Stomach (tissue), 9 donors: ENCODE data around the gene ARHGAP15. TPM values are rescaled to one million over a fixed set of nuclear protein-coding genes. Genes with fewer than 3 reads are reported as not detected.

Experiments used
- DNase-seq, 2 donors: peaks; one replicate each; pipeline versions ENCODE4 v3.0.0 to v3.0.0-alpha.2; 2013 to 2019
- H3K27ac ChIP-seq, 5 donors: fragments of 200-600 bp in 4 of 5; sonication (generic) in 4 of 5; one replicate each; pipeline ENCODE4 v1.5.1; 2013 to 2019; ENCODE audit warnings: mild to moderate bottlenecking in 1 of 5, moderate library complexity in 1 of 5
- H3K27me3 ChIP-seq, 3 donors: fragments of 200-600 bp; sonication (generic); one replicate each; pipeline ENCODE4 v1.5.1; 2017 to 2019; ENCODE audit warnings: mixed run types in 1 of 3
- H3K36me3 ChIP-seq, 4 donors: fragments of 200-600 bp; sonication (generic); 1 replicate in 3 of 4; 2 replicates in 1 of 4; pipeline ENCODE4 v1.5.1; 2016 to 2019
- H3K4me1 ChIP-seq, 4 donors: fragments of 200-600 bp; sonication (generic); one replicate each; pipeline ENCODE4 v1.5.1; 2016 to 2019
- H3K4me3 ChIP-seq, 4 donors: fragments of 200-600 bp; sonication (generic) in 3 of 4; one replicate each; pipeline ENCODE4 v1.5.1; 2016 to 2019; ENCODE audit warnings: mild to moderate bottlenecking in 1 of 4
- H3K9me3 ChIP-seq, 4 donors: fragments of 200-600 bp; sonication (generic); one replicate each; pipeline ENCODE4 v1.5.1; 2016 to 2019
- EP300 ChIP-seq: sonication (generic); formaldehyde crosslinking; IDR thresholded peaks from one replicate; pipeline ENCODE4 v1.6.1; 2017; ENCODE audit warnings: antibody characterized with exemption
- POLR2A ChIP-seq, 4 donors: fragments of 450-650 bp; IDR thresholded peaks; one replicate each; pipeline ENCODE4 v1.6.1; 2016; ENCODE audit warnings: antibody characterized with exemption in 4 of 4, control low read depth in 2 of 4, mild to moderate bottlenecking in 1 of 4, moderate library complexity in 1 of 4
- POLR2AphosphoS5 ChIP-seq, 3 donors: sonication (generic); formaldehyde crosslinking; IDR thresholded peaks; one replicate each; pipeline ENCODE4 v1.6.1; 2016; ENCODE audit warnings: antibody characterized with exemption in 3 of 3
- WGBS, 5 donors: extraction: QIAGEN DNeasy Blood & Tissue Kit in 3 of 5; methylation state at CpG; one replicate each; pipeline versions ENCODE4 v1.1.5 to v1.1.7; 2013 to 2018; 5-methylcytosine and 5-hydroxymethylcytosine counted together
- intact Hi-C: fragments of 100-400 bp; cut with DNase I; formaldehyde crosslinking; loops from one replicate; pipeline ENCODE4 v1.15.1; 2023; ENCODE audit warnings: low total_unique reads
- polyA plus RNA-seq, 3 donors: library from polyadenylated mRNA; stranded (reverse); fragments of 200-250 nt; gene quantifications; one replicate each; pipeline ENCODE4 v1.2.3, GENCODE V29; 2013
- total RNA-seq, 5 donors: library from RNA; depleted of rRNA; stranded (reverse); fragments of >200 nt; gene quantifications; one replicate each; pipeline versions ENCODE4 v1.1.0 to v1.2.3, GENCODE V29; 2014 to 2016
- TF ChIP-seq, protein P1 (sequence below), 7 experiments: fragments of 450-650 bp in 4 of 7; fragments of 200-600 bp in 3 of 7; sonication (generic) in 3 of 7; IDR thresholded peaks; one replicate each; pipeline ENCODE4 v1.5.1; 2016 to 2019; ENCODE audit warnings: antibody characterized with exemption in 7 of 7, control low read depth in 2 of 7, mild to moderate bottlenecking in 1 of 7
- donor health status: healthy with polysubstance abuse.
- donor health status: Bipolar disorder and iron deficiency.
- donor health status: healthy.

Gene ARHGAP15
- total and polyA plus RNA-seq, 8 donors = 1.8 to 66.3 (median 6.8) TPM; not detected in 1

DNA sequence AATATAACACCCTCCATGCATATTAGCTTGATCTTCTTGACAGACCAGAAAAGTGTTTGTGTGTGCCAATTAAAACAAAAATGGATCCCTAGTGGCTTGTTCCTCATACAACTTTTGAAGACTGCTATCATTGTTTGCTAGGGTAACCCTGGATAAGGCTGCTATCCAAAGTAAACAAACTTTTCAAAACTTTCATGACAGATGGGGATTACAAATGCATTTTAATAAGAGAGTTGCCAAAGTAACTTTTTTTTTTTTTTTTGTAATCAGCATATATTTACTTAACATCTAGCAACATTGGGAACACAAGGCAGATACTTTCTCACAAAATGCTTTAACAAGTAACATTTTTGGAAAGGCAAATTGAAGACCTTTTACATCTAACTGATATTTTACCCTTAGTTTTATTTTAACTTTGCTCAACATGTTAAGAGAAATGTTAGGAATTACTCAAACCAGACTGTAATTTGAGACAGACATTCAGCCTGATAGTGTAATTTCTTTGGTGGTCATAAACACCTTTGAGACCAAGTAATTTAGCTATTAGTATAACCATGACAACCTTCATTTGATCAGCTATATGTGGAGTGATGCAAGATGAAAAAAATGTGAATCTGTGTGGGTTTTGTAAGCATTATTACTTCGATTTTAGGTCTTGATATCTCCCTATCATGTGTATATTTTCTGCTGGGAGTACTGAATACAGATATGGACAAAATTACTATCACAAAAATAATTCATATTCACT, 300.9 kb downstream of the ARHGAP15 start:
- peaks cover 0 to 20% (median 7%) of the 10 kb centered on the region in 4 donors for H3K4me1 ChIP-seq
- TF ChIP-seq POLR2AphosphoS5 (IDR thresholded peaks at IDR 0.05) (no peak), POLR2A (IDR thresholded peaks at IDR 0.05) (no peak), EP300 (no peak)
- TF ChIP-seq, protein P1, sequence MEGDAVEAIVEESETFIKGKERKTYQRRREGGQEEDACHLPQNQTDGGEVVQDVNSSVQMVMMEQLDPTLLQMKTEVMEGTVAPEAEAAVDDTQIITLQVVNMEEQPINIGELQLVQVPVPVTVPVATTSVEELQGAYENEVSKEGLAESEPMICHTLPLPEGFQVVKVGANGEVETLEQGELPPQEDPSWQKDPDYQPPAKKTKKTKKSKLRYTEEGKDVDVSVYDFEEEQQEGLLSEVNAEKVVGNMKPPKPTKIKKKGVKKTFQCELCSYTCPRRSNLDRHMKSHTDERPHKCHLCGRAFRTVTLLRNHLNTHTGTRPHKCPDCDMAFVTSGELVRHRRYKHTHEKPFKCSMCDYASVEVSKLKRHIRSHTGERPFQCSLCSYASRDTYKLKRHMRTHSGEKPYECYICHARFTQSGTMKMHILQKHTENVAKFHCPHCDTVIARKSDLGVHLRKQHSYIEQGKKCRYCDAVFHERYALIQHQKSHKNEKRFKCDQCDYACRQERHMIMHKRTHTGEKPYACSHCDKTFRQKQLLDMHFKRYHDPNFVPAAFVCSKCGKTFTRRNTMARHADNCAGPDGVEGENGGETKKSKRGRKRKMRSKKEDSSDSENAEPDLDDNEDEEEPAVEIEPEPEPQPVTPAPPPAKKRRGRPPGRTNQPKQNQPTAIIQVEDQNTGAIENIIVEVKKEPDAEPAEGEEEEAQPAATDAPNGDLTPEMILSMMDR (IDR thresholded peaks at IDR 0.05) = no peak
- H3K4me3 ChIP-seq = no peak overlapping the region
- no peaks in the 10 kb centered on the region for H3K9me3 ChIP-seq
- DNase-seq = peak in 1 of 2 donors; percentile 49
- H3K27me3 ChIP-seq = no peaks in the 10 kb centered on the region
- WGBS, 5 donors = 37 to 77% (median 65%) methylated on average over 1 of the region's 1 CpG
- intact Hi-C loops = no loop called here
- no peaks in the 10 kb centered on the region for H3K36me3 ChIP-seq
- H3K27ac ChIP-seq = no peak overlapping the region

- DNase-seq = no peak
- Histone ChIP-seq H3K4me1 (peaks cover 0 to 20% (median 7%) of the 10 kb centered on the region in 4 donors), H3K36me3 (no peaks in the 10 kb centered on the region), H3K27ac (no peak overlapping the region), H3K9me3 (no peaks in the 10 kb centered on the region), H3K27me3 (no peaks in the 10 kb centered on the region), H3K4me3 (no peak overlapping the region)
- 42 to 68% (median 49%) methylated on average over 2 of the region's 2 CpGs for WGBS, 5 donors
- intact Hi-C loops = no loop called here
- no peak for TF ChIP-seq POLR2A (IDR thresholded peaks at IDR 0.05)
- no peak for TF ChIP-seq EP300
- TF ChIP-seq, protein P1 (IDR thresholded peaks at IDR 0.05) = no peak
- no peak for TF ChIP-seq POLR2AphosphoS5 (IDR thresholded peaks at IDR 0.05)
These were observed 302.1 kb downstream of the ARHGAP15 start for GRCh38 chr2:143431316-143431715.

GRCh38 chr2:143433251-143433650, 304.0 kb downstream of the ARHGAP15 start:
- Histone ChIP-seq H3K9me3 (no peaks in the 10 kb centered on the region), H3K27me3 (no peaks in the 10 kb centered on the region), H3K27ac (peak overlapping the region in 1 of 5 donors; percentile 25), H3K4me1 (peaks cover 0 to 20% (median 7%) of the 10 kb centered on the region in 4 donors), H3K4me3 (no peak overlapping the region), H3K36me3 (no peaks in the 10 kb centered on the region)
- DNase-seq = peak in 1 of 2 donors; percentile 69
- no peak for TF ChIP-seq EP300
- TF ChIP-seq, protein P1 (IDR thresholded peaks at IDR 0.05) = peak in 1 of 7 experiments; percentile 8
- WGBS, 5 donors = 31 to 65% (median 41%) methylated on average over 3 of the region's 3 CpGs
- intact Hi-C loops = no loop called here

- Histone ChIP-seq H3K27me3 (no peaks in the 10 kb centered on the region), H3K9me3 (no peaks in the 10 kb centered on the region), H3K4me1 (peaks cover 0 to 20% (median 7%) of the 10 kb centered on the region in 4 donors), H3K36me3 (no peaks in the 10 kb centered on the region), H3K4me3 (no peak overlapping the region), H3K27ac (peak overlapping the region in 1 of 5 donors; percentile 44)
- intact Hi-C loops = no loop called here
- TF ChIP-seq POLR2AphosphoS5 (IDR thresholded peaks at IDR 0.05) = no peak
- TF ChIP-seq, protein P1 (IDR thresholded peaks at IDR 0.05) = no peak
- no peak for TF ChIP-seq POLR2A (IDR thresholded peaks at IDR 0.05)
- TF ChIP-seq EP300 = no peak
- DNase-seq = no peak
These were observed 304.6 kb downstream of the ARHGAP15 start for GRCh38 chr2:143433840-143434239.
